ENCODE measurements around the gene MRPL54. TPM values are rescaled to one million over a fixed set of nuclear protein-coding genes. Genes with fewer than 3 reads are reported as not detected.

Gene MRPL54
- total RNA-seq, 1 donor from 2014 or later = 52.4 TPM

GRCh38 chr19:3767050-3767449 lies 4.6 kb downstream of the MRPL54 start:
- Mint-ChIP-seq H3K9me3 (ENCODE audit: low read depth) (no peaks in the 10 kb centered on the region), H3K4me3 (ENCODE audit: unreplicated experiment) (no peak overlapping the region)

GRCh38 chr19:3768015-3768747 lies 5.7 kb downstream of the MRPL54 start:
- peaks cover 8% of the 10 kb centered on the region for H3K36me3 Mint-ChIP-seq (ENCODE audit: low read depth)
- no peak for TF ChIP-seq CTCF (IDR thresholded peaks at IDR 0.05)

More at GRCh38 chr19:3767050-3767449, 4.6 kb downstream of the MRPL54 start:
- TF ChIP-seq CTCF (IDR thresholded peaks at IDR 0.05) = no peak
- Mint-ChIP-seq H3K27ac (ENCODE audit: unreplicated experiment) (no peak overlapping the region), H3K4me1 (ENCODE audit: low read depth) (peaks cover 10% of the 10 kb centered on the region), H3K27me3 (ENCODE audit: low read depth) (no peaks in the 10 kb centered on the region), H3K36me3 (ENCODE audit: low read depth) (peaks cover 8% of the 10 kb centered on the region)
- no peak for DNase-seq (ENCODE audit: low spot score)

GRCh38 chr19:3768748-3769099 lies 6.2 kb downstream of the MRPL54 start:
- Mint-ChIP-seq H3K27ac (ENCODE audit: unreplicated experiment) (no peak overlapping the region), H3K36me3 (ENCODE audit: low read depth) (peaks cover 8% of the 10 kb centered on the region), H3K9me3 (ENCODE audit: low read depth) (no peaks in the 10 kb centered on the region), H3K4me1 (ENCODE audit: low read depth) (no peaks in the 10 kb centered on the region), H3K4me3 (ENCODE audit: unreplicated experiment) (no peak overlapping the region), H3K27me3 (ENCODE audit: low read depth) (no peaks in the 10 kb centered on the region)
- no peak for DNase-seq (ENCODE audit: low spot score)
- TF ChIP-seq CTCF (IDR thresholded peaks at IDR 0.05) = no peak

More at GRCh38 chr19:3768015-3768747, 5.7 kb downstream of the MRPL54 start:
- peaks cover 3% of the 10 kb centered on the region for H3K4me1 Mint-ChIP-seq (ENCODE audit: low read depth)
- H3K9me3 Mint-ChIP-seq (ENCODE audit: low read depth) = no peaks in the 10 kb centered on the region
- no peak overlapping the region for H3K4me3 Mint-ChIP-seq (ENCODE audit: unreplicated experiment)
- no peak for DNase-seq (ENCODE audit: low spot score)
- no peaks in the 10 kb centered on the region for H3K27me3 Mint-ChIP-seq (ENCODE audit: low read depth)
- no peak overlapping the region for H3K27ac Mint-ChIP-seq (ENCODE audit: unreplicated experiment)

- Mint-ChIP-seq H3K36me3 (ENCODE audit: low read depth) (peaks cover 8% of the 10 kb centered on the region), H3K4me3 (ENCODE audit: unreplicated experiment) (no peak overlapping the region), H3K27me3 (ENCODE audit: low read depth) (peaks cover 2% of the 10 kb centered on the region), H3K4me1 (ENCODE audit: low read depth) (no peaks in the 10 kb centered on the region), H3K9me3 (ENCODE audit: low read depth) (no peaks in the 10 kb centered on the region), H3K27ac (ENCODE audit: unreplicated experiment) (no peak overlapping the region)
- TF ChIP-seq CTCF (IDR thresholded peaks at IDR 0.05) = no peak
- no peak for DNase-seq (ENCODE audit: low spot score)
Observed at GRCh38 chr19:3769494-3769893, 7.0 kb downstream of the MRPL54 start.

GRCh38 chr19:3770136-3770999 lies 7.9 kb downstream of the MRPL54 start:
- DNase-seq (ENCODE audit: low spot score) = no peak
- no peak for TF ChIP-seq CTCF (IDR thresholded peaks at IDR 0.05)
- Mint-ChIP-seq H3K9me3 (ENCODE audit: low read depth) (no peaks in the 10 kb centered on the region), H3K4me3 (ENCODE audit: unreplicated experiment) (no peak overlapping the region), H3K4me1 (ENCODE audit: low read depth) (no peaks in the 10 kb centered on the region), H3K27me3 (ENCODE audit: low read depth) (peaks cover 2% of the 10 kb centered on the region), H3K36me3 (ENCODE audit: low read depth) (peaks cover 8% of the 10 kb centered on the region), H3K27ac (ENCODE audit: unreplicated experiment) (no peak overlapping the region)
